Mesodermal cell (in vitro differentiated cells): ENCODE results near the gene MRPL28.

Source experiments
- H3K27ac ChIP-seq: 2 replicates; pipeline ENCODE4 v1.7.0; 2013; ENCODE audit warnings: mild to moderate bottlenecking, low read depth, low read length, moderate library complexity; ENCODE audit not compliant: severe bottlenecking
- H3K36me3 ChIP-seq: 2 replicates; pipeline ENCODE4 v1.7.1; 2013; ENCODE audit warnings: mild to moderate bottlenecking, low read length, moderate library complexity; ENCODE audit not compliant: control insufficient read depth, insufficient read depth
- H3K4me1 ChIP-seq: one replicate; pipeline ENCODE4 v1.7.1; 2013; ENCODE audit warnings: mild to moderate bottlenecking, low read length; ENCODE audit not compliant: insufficient read depth, control insufficient read depth, poor library complexity, severe bottlenecking
- H3K4me3 ChIP-seq: 2 replicates; pipeline ENCODE4 v1.7.0; 2013; ENCODE audit warnings: low read length, control low read depth, mild to moderate bottlenecking; ENCODE audit not compliant: insufficient read depth, poor library complexity, severe bottlenecking; ENCODE audit errors: extremely low read depth
- H3K9me3 ChIP-seq: 2 replicates; pipeline ENCODE4 v1.7.1; 2013; ENCODE audit warnings: mild to moderate bottlenecking, low read length, moderate library complexity; ENCODE audit not compliant: control insufficient read depth
- WGBS, 2 experiments: methylation state at CpG; one replicate each; pipeline ENCODE4 v1.1.5; 2013; ENCODE audit warnings: missing lambda C conversion rate in 2 of 2; ENCODE audit not compliant: insufficient coverage in 2 of 2; 5-methylcytosine and 5-hydroxymethylcytosine counted together

Gene MRPL28

GRCh38 chr16:318628-319027 is 51.7 kb downstream of the MRPL28 start:
- H3K4me3 ChIP-seq = no peak overlapping the region
- H3K27ac ChIP-seq = no peak overlapping the region
- peaks cover 38% of the 10 kb centered on the region for H3K36me3 ChIP-seq
- 84 to 89% methylated on average over 13 to 22 of the region's 22 CpGs for WGBS, 2 experiments
- H3K4me1 ChIP-seq = no peaks in the 10 kb centered on the region
- no peaks in the 10 kb centered on the region for H3K9me3 ChIP-seq

GRCh38 chr16:317583-317982 is 52.8 kb downstream of the MRPL28 start:
- Histone ChIP-seq H3K9me3 (no peaks in the 10 kb centered on the region), H3K27ac (no peak overlapping the region), H3K4me3 (no peak overlapping the region), H3K36me3 (peaks cover 48% of the 10 kb centered on the region), H3K4me1 (no peaks in the 10 kb centered on the region)
- 93 to 96% methylated on average over 5 of the region's 5 CpGs for WGBS, 2 experiments
